ENCODE data around the gene PCYOX1L.
"Not testable (repeated sequence)": the region's sequence is repeated elsewhere in the genome, so short reads cannot be mapped to it uniquely, and the experiment has no call there.

PCYOX1L gene

GRCh38 chr5:149388498-149389190, 30.8 kb downstream of the PCYOX1L start:
- DNase-seq: no peak

- no peak for DNase-seq
Measured at GRCh38 chr5:149389552-149390495, 32.0 kb downstream of the PCYOX1L start.

GRCh38 chr5:149391076-149391475, 33.2 kb downstream of the PCYOX1L start:
- DNase-seq: not testable (repeated sequence)

- DNase-seq: no peak
Measured at GRCh38 chr5:149391524-149391923, 33.7 kb downstream of the PCYOX1L start.

- DNase-seq: no peak
Measured at GRCh38 chr5:149392718-149393117, 34.9 kb downstream of the PCYOX1L start.

- not testable (repeated sequence) for DNase-seq
Measured at GRCh38 chr5:149394996-149395395, 37.1 kb downstream of the PCYOX1L start.

- DNase-seq: no peak
Measured at GRCh38 chr5:149397530-149397929, 39.7 kb downstream of the PCYOX1L start.

GRCh38 chr5:149398747-149399266, 41.0 kb downstream of the PCYOX1L start:
- not testable (repeated sequence) for DNase-seq

GRCh38 chr5:149399775-149400174, 41.9 kb downstream of the PCYOX1L start:
- peak; percentile 21 for DNase-seq

- no peak for DNase-seq
Measured at GRCh38 chr5:149400304-149400703, 42.5 kb downstream of the PCYOX1L start.

- DNase-seq: no peak
Measured at GRCh38 chr5:149401051-149401450, 43.2 kb downstream of the PCYOX1L start.

- no peak for DNase-seq
Measured at GRCh38 chr5:149402291-149402690, 44.4 kb downstream of the PCYOX1L start.

- no peak for DNase-seq
Measured at GRCh38 chr5:149403923-149404745, 46.3 kb downstream of the PCYOX1L start.

GRCh38 chr5:149404746-149405549, 47.1 kb downstream of the PCYOX1L start:
- DNase-seq: no peak

GRCh38 chr5:149405550-149406202, 47.8 kb downstream of the PCYOX1L start:
- DNase-seq: no peak

GRCh38 chr5:149406203-149406978, 48.5 kb downstream of the PCYOX1L start:
- DNase-seq: no peak

GRCh38 chr5:149406979-149407306, 49.1 kb downstream of the PCYOX1L start:
- DNase-seq: no peak

- no peak for DNase-seq
Measured at GRCh38 chr5:149407323-149408251, 49.7 kb downstream of the PCYOX1L start.

All from hematopoietic multipotent progenitor cell treated with erythropoietin and hydrocortisone succinate and interleukin-3 and kit ligand, for 6 days (in vitro differentiated cells).